Globus pallidus (tissue), 1 donor: Measurements from ENCODE around the gene RBFA.

Experiments
- DNase-seq: peaks from one replicate; pipeline ENCODE4 v3.0.0-alpha.2; 2015; ENCODE audit warnings: low spot score

RBFA gene

DNA sequence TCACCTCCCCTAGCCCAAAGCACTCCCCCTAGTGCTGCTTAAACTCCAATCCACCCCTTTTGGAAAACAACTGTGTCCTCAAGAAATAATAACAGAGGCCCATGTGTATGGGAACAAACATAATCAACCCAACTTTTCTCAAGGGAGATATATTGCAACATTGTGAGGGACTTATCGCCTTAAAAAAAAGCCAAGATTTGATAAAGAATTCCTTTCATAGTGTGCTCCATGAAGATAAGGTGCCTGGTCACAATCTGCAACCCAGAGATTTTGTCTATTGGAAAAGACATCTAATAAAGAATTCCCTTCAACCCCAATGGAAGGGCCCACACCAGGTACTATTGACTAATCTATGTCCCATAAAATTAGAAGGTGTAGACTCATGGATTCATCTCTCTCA lies 4.5 kb upstream of the RBFA start:
- no peak for DNase-seq

- DNase-seq, result no peak
Observed at GRCh38 chr18:80033181-80034067, 810 bp upstream of the RBFA start.

GRCh38 chr18:80034852-80035406 lies 695 bp downstream of the RBFA start:
- DNase-seq, result no peak

DNA sequence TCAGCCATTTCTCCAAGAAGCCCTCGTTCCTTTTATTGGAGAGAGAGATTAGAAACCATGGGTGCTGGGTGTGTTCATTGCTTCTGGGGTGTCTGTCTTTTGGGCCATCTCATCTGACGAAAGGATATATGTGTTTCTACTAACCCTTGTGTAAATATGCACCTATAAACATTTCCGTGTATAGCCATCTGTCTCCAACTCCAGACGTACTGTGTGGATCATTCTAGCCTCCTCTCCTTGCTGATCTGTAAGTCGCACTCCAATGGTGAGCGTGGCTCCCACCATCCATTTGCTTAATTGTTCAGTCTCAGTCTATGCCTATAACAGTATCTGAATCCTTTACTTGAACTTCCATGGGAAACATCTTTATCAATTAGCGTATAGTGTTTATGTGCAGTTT lies 1.8 kb downstream of the RBFA start:
- DNase-seq, result no peak

DNA sequence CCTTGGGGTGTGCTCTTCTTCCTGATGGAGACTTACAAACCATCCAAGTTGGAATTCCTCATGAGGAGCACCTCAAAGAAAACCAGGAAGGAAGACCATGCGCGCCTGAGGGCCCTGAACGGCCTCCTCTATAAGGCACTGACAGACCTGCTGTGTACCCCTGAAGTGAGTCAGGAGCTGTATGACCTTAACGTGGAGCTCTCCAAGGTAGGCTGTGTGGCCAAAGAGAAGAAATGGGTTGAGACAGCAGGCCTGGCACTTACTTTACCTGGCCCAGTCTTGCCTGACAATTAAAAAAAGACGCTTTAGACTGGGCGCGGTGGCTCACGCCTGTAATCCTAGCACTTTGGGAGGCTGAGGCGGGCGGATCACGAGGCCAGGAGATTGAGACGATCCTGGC lies 3.1 kb downstream of the RBFA start:
- DNase-seq, result no peak

DNA sequence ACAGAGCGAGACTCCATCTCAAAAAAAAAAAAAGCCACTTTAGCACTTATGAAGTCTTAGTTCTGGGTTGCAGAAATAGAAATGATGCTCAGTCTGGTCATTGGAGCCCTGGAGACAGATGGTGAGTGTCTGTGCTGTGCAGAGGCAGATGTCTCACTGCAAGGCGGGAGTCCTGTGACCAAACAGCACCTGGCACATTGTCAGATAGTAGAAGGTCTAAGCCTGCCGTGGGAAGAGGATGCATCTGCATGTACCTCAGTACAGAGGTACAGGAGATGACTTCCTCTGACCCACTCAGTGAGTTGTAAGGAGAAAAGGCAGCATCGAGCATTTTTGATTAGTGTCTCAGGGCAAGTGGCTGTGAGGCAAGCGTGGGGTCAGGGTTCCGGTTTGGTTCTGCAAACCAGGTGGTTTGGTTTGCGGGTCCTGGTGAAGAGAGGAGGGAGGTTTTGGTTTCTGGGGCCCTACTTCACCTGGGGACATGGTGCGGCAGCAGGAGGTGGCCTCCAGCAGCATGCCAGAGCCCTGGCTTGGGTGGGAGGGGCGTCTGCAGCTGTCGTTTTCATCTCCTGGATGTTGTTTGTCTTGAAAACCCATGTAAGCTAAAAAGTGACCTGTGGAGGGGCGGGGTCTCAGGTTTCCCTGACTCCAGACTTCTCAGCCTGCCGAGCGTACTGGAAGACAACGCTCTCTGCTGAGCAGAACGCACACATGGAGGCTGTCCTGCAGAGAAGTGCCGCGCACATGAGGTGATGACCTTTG lies 3.8 kb downstream of the RBFA start:
- no peak for DNase-seq

DNA sequence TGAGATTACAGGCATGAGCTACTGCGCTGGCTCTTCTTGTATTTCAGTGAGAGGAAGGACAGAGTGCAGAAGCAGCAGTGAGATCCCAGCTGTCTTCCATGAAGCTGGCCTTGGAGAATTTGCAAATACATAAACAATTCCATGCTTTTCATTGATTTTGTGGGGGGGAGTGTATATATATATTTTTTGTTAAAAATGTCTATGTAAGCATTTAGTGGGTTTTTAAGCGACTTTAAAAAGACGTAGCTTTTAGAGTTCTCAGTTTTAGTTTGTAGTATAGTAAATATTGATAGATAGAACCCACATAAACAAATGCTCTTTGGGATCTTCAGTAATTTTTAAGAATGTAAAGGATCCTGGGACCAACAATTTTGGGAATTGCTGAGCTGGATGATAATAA lies 6.3 kb downstream of the RBFA start:
- no peak for DNase-seq

DNA sequence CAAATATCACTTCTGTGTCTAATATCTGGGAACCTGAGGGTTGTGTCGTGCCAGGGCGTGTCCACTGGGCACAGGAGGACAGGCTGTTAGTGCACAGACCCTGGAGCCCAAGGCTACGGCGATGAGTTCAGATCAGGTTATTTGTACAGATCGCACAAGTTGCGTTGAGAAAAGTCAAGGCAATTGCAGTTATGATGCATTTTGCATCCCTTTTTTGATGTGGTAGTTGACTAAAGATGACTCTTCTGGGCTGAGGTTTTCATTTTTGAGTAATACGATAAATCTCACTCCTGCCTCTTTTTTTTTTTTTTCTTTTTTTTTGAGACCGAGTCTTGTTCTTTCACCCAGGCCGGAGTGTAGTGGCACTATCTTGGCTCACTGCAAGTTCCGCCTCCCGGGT lies 7.2 kb downstream of the RBFA start:
- DNase-seq, result no peak

DNA sequence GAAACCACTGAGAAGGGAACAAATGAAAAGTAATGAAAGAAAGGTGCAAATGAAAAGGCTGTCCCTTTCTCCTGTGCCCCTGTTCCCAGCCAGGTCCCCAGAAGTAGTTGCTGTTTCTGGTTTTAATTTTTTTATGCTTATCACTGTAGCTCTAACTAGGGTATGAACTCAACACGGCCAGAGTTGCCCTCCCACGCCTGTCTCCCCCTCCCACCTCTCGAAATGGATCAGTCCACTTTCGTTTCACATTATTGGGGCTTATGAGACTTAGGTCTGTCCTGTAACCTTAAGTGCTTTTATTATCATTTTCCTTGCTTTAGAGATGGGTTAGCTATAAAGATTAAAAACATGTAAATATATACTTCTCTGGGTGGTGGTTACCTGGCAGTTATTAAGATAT lies 8.6 kb downstream of the RBFA start:
- DNase-seq, result no peak

- DNase-seq, result no peak
Observed at GRCh38 chr18:80044072-80044471, 9.8 kb downstream of the RBFA start.

- no peak for DNase-seq
Observed at GRCh38 chr18:80046011-80046410, 11.8 kb downstream of the RBFA start.

- no peak for DNase-seq
Observed at GRCh38 chr18:80046431-80046830, 12.2 kb downstream of the RBFA start.

DNA sequence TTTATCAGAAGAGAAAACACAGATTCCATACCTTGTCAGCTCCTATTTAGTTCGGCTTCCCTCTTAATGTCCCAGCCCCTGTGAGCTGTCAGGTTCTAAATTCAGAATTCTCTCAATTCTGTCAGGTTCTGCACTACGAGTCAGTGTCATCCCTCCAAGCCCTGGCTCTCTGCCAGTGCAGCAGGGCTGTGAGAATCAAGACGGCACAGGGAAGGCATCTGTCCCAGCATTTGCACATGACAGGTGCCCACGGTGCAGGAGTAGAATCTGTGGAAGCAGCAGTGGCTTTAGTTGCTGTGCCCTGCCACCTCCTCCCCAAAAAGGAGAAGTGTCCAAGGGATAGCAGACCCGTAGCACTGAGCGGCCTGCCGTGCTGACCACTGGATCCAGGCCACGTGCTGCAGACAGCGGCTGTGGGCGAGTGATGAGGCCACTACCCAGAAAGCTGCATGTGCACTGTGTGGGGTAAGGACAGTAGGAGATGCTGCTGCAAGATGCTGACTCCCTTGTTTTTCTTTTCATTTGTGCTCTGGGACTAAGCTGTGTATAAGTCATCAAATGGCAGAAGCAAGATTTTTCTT lies 12.8 kb downstream of the RBFA start:
- DNase-seq, result no peak

DNA sequence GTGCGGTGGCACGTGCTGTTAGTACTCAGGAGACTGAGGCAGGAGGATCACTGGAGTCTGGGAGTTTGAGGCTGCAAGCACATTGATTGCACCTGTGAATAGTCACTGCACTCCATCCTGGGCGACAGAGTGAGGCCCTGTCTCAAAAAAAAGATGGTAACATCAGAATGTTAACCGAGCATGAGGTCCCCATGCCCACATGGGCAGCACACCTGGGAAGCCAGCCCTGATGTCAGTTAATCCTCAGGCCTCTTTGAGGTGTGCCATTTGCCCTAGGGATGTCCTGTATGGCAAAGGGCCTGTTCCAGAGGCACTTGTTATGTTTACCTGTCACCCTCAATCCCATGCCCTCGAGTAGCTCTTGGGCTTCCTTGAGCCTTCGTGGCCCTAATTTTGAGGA lies 16.6 kb downstream of the RBFA start:
- no peak for DNase-seq

- no peak for DNase-seq
Observed at GRCh38 chr18:80056095-80056494, 21.9 kb downstream of the RBFA start.

DNA sequence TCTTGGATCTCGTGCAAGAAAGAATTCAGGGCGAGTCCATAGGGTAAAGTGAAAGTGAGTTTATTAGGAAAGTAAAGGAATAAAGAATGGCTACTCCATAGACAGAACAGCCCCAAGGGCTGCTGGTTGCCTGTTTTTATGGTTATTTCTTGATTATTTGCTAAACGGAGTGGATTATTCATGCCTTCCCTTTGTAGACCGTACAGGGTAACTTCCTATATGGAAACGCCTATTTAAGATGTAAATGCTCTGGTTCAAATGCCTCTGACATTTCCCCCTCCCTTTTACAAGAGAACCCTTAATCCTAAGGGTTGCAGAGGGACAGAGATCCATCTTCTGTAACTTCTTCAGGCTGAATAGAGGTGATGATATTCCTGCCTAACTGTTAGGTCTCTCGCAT lies 25.7 kb downstream of the RBFA start:
- DNase-seq, result no peak

DNA sequence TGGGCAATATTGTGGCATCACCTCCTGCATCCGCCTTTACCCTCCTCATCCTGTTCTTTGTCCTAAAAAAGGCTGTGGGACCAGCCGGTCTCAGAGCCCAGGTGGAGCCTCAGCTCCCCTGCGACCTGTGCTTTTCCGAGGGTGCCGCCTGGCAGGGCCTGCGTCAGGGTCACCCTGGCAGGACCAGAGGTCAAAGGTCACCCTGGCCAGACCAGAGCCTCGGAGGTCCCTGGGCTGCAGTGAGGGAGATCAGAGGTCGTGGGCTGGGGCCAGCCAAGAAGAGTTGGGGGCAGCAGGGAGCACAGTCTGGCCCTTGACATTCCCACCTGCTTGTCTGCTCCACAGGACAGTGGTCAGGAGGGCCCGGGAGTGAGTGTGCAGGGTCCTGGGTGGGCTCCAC lies 31.5 kb downstream of the RBFA start:
- DNase-seq, result no peak

DNA sequence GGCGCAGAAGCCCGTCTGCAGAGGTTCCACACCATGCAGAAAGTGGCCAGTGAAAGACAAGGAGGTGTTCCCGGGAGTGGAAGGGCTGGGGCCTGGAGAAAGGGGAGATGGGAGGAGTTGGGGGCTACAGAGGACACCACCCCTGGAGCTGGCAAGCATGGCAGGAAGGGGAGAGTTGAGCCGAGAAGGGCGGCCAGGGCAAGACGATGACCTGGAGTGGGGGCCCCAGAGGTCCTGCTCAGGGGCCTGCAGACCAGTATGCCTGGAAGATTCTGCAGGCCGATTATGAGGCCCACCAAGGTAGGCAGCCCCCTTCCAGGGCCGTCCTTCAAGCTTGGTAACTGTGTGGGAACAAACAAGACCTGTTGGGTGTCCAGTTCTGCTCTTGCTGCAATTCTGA lies 33.1 kb downstream of the RBFA start:
- DNase-seq, result no peak

GRCh38 chr18:80067897-80068296 lies 33.7 kb downstream of the RBFA start:
- DNase-seq, result no peak

- DNase-seq, result no peak
Observed at GRCh38 chr18:80068571-80069272, 34.5 kb downstream of the RBFA start.

GRCh38 chr18:80070825-80071224 lies 36.6 kb downstream of the RBFA start:
- no peak for DNase-seq

DNA sequence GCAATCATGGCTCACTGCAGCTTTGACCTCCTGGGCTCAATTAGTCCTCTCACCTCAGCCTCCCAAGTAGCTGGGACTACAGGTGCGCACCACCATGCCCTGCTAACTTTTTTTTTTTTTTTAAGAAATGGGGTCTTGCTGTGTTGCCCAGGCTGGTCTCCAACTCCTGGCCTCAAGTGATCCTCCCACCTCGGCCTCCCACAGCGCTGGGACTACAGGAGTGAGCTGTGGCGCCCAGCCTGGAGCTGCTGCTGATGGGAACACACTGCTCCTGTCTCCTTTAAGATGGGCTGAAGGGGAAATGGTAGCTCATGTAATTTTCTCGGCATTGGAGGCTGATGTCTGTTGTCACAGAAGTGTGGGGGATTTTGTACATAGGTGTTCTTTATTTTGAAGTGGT lies 39.9 kb downstream of the RBFA start:
- no peak for DNase-seq
